OCI-LY1 (cell line): Measurements from ENCODE around the gene SLC12A7.

Source experiments
- H2AFZ ChIP-seq: fragments of 200-600 bp; sonication (generic), shearing (Covaris generic); 2 replicates; pipeline ENCODE4 v1.6.0; 2014; ENCODE audit warnings: antibody characterized with exemption, mild to moderate bottlenecking, low read length
- H3F3A ChIP-seq: fragments of 200-600 bp; sonication (generic), shearing (Covaris generic); 2 replicates; pipeline ENCODE4 v1.6.0; 2014; ENCODE audit warnings: mild to moderate bottlenecking, antibody characterized with exemption, low read length, moderate library complexity; ENCODE audit not compliant: insufficient read depth
- H3K27ac ChIP-seq: fragments of 200-600 bp; sonication (generic); 2 replicates; pipeline ENCODE4 v1.5.1; 2014; ENCODE audit warnings: low read length, mixed run types, mild to moderate bottlenecking, low read depth; ENCODE audit not compliant: poor library complexity, severe bottlenecking
- H3K27me3 ChIP-seq: fragments of 200-600 bp; sonication (generic); 2 replicates; pipeline ENCODE4 v1.6.0; 2014; ENCODE audit warnings: antibody characterized with exemption, mild to moderate bottlenecking, low read length, moderate library complexity; ENCODE audit not compliant: insufficient read depth
- H3K36me3 ChIP-seq: fragments of 200-600 bp; sonication (generic); 2 replicates; pipeline ENCODE4 v1.6.1; 2014; ENCODE audit warnings: mild to moderate bottlenecking, antibody characterized with exemption, low read length, moderate library complexity, mixed read lengths; ENCODE audit not compliant: insufficient read depth
- H3K4me1 ChIP-seq: fragments of 200-600 bp; sonication (generic); 2 replicates; pipeline ENCODE4 v1.5.1; 2014; ENCODE audit warnings: mild to moderate bottlenecking, low read length, moderate library complexity; ENCODE audit not compliant: insufficient read depth, severe bottlenecking
- H3K4me2 ChIP-seq: fragments of 200-600 bp; sonication (generic), shearing (Covaris generic); 2 replicates; pipeline ENCODE4 v1.6.1; 2014; ENCODE audit warnings: low read length
- H3K4me3 ChIP-seq: fragments of 200-600 bp; sonication (generic); 2 replicates; pipeline ENCODE4 v1.5.1; 2014; ENCODE audit warnings: low read length, low read depth, mild to moderate bottlenecking, mixed read lengths; ENCODE audit not compliant: poor library complexity, severe bottlenecking
- H3K79me2 ChIP-seq: fragments of 200-600 bp; shearing (Covaris generic); 2 replicates; pipeline ENCODE4 v1.6.1; 2016; ENCODE audit warnings: mixed run types, low read length, mixed read lengths; ENCODE audit not compliant: insufficient read depth
- H3K9ac ChIP-seq: fragments of 200-600 bp; sonication (generic), shearing (Covaris generic); 2 replicates; pipeline ENCODE4 v1.6.1; 2014; ENCODE audit warnings: mild to moderate bottlenecking, low read length, mixed read lengths
- H3K9me2 ChIP-seq: fragments of 200-600 bp; sonication (generic), shearing (Covaris generic); 2 replicates; pipeline ENCODE4 v1.6.1; 2014; ENCODE audit warnings: low read depth, mild to moderate bottlenecking, low read length, mixed read lengths
- H3K9me3 ChIP-seq: fragments of 200-600 bp; shearing (Covaris generic); 2 replicates; pipeline ENCODE4 v1.6.1; 2014; ENCODE audit warnings: low read length, mixed read lengths
- H4K20me1 ChIP-seq: fragments of 200-600 bp; sonication (generic), shearing (Covaris generic); 2 replicates; pipeline ENCODE4 v1.6.0; 2016; ENCODE audit warnings: mild to moderate bottlenecking, low read length; ENCODE audit not compliant: insufficient read depth
- CTCF ChIP-seq: fragments of 200-600 bp; sonication (generic), shearing (Covaris generic); IDR thresholded peaks from 2 replicates; pipeline ENCODE4 v1.5.1; 2017; ENCODE audit warnings: mild to moderate bottlenecking, antibody characterized with exemption, low read length, moderate library complexity, mixed read lengths
- EZH2 ChIP-seq: fragments of 200-600 bp; sonication (generic), shearing (Covaris generic); IDR thresholded peaks from 2 replicates; pipeline ENCODE4 v1.8.0; 2017; ENCODE audit warnings: borderline replicate concordance, mixed run types, mild to moderate bottlenecking, antibody characterized with exemption, low read length, moderate library complexity, mixed read lengths

The SLC12A7 gene

GRCh38 chr5:1111727-1112289 is at the start of gene SLC12A7:
Gene SLC12A7, minus strand, starts transcription at chr5:1112063. Its CDS starts 72 bp downstream, at chr5:1111991.
- H3K36me3 ChIP-seq, result no peaks in the 10 kb centered on the region
- H3K4me1 ChIP-seq, result no peaks in the 10 kb centered on the region
- peaks cover 3% of the 10 kb centered on the region; the same call in 1 of the 2 replicates for H3K27me3 ChIP-seq
- H3K4me2 ChIP-seq, result no peak within 1 kb of the TSS
- H3F3A ChIP-seq, result no peaks in the 10 kb centered on the region
- H4K20me1 ChIP-seq, result no peaks in the 10 kb centered on the region
- TF ChIP-seq CTCF (no peak), EZH2 (no peak)
- no peak within 1 kb of the TSS for H3K4me3 ChIP-seq
- no peaks in the 10 kb centered on the region for H3K9me2 ChIP-seq
- no peak within 1 kb of the TSS for H3K27ac ChIP-seq
- no peaks in the 10 kb centered on the region for H3K79me2 ChIP-seq
- H2AFZ ChIP-seq, result no peak within 1 kb of the TSS
- no peaks in the 10 kb centered on the region for H3K9me3 ChIP-seq
- H3K9ac ChIP-seq, result no peak within 1 kb of the TSS

DNA sequence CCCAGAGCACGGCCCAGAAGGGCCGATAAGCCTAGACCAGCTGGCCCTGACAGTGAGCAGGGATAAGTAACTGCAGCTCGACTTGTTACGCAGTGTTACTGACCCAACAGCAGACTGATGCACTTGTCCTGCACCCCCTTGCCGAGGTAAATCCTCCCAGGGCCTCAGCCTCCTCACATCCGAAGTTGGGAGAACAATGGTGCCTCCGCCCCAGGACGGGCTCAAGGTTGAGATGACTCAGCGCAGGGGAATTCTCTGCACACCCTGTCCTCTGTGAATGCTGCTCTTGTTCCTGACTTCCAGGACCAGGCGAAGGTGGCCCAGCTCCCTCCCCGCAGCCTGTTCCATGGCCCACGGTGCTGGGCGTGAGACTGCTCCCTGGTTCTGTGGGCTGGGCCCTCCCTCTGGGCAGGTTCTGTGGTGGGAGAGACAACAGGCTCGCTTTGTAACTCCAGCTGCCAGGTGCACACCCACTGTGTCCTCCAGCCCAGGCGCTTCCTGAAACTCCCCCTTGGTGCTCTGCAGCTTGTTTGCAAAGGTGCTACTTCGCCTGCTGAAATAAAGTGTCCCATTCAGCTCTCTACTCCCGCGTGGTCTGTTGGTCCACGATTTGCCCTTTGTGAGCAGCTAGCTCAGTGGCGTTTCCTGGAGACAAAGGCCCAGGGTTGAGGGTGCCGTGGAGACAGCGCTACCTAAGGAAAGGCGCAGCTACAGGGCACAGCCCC is 49.4 kb upstream of the SLC12A7 start:
- H3K9me3 ChIP-seq, result no peaks in the 10 kb centered on the region
- no peaks in the 10 kb centered on the region for H3F3A ChIP-seq
- no peaks in the 10 kb centered on the region for H3K9me2 ChIP-seq
- no peaks in the 10 kb centered on the region for H4K20me1 ChIP-seq
- 0 out of 2 replicates have a peak, but pooled peaks cover 4% of the 10 kb centered on the region for H3K27me3 ChIP-seq
- TF ChIP-seq CTCF (no peak), EZH2 (no peak)
- H3K4me3 ChIP-seq, result no peak overlapping the region
- H3K36me3 ChIP-seq, result no peaks in the 10 kb centered on the region
- H3K27ac ChIP-seq, result no peak overlapping the region
- no peak overlapping the region for H3K9ac ChIP-seq
- no peak overlapping the region for H3K4me2 ChIP-seq
- no peaks in the 10 kb centered on the region for H3K4me1 ChIP-seq
- H3K79me2 ChIP-seq, result no peaks in the 10 kb centered on the region
- no peak overlapping the region for H2AFZ ChIP-seq

GRCh38 chr5:1159774-1160406 is 48.0 kb upstream of the SLC12A7 start:
- no peaks in the 10 kb centered on the region for H3K9me2 ChIP-seq
- no peaks in the 10 kb centered on the region for H3F3A ChIP-seq
- no peaks in the 10 kb centered on the region for H3K79me2 ChIP-seq
- H2AFZ ChIP-seq, result no peak overlapping the region
- H3K4me3 ChIP-seq, result no peak overlapping the region
- 0 out of 2 replicates have a peak, but pooled peaks cover 4% of the 10 kb centered on the region for H3K27me3 ChIP-seq
- TF ChIP-seq CTCF, result no peak
- no peak for TF ChIP-seq EZH2
- H3K4me1 ChIP-seq, result no peaks in the 10 kb centered on the region
- no peak overlapping the region for H3K27ac ChIP-seq
- no peaks in the 10 kb centered on the region for H4K20me1 ChIP-seq
- no peak overlapping the region for H3K4me2 ChIP-seq
- H3K36me3 ChIP-seq, result no peaks in the 10 kb centered on the region
- H3K9me3 ChIP-seq, result no peaks in the 10 kb centered on the region
- no peak overlapping the region for H3K9ac ChIP-seq
